ENCODE data around the gene ELFN1.

ELFN1 gene

GRCh38 chr7:1703871-1704810, 34.1 kb downstream of the ELFN1 start:
- 89% methylated on average over 9 of the region's 20 CpGs for WGBS (ENCODE audit: insufficient coverage)
- H3K27ac ChIP-seq (ENCODE audit: insufficient read depth in 1 of 2, low read depth in 1 of 2, low read length in 2 of 2, poor library complexity in 1 of 2, severe bottlenecking in 2 of 2), result no peak overlapping the region
- peaks cover 0 to 18% (median 0%) of the 10 kb centered on the region in 5 experiments for H3K9me3 ChIP-seq (ENCODE audit: control extremely low read depth in 1 of 5, control insufficient read depth in 4 of 5, insufficient read depth in 2 of 5, low read depth in 1 of 5, low read length in 4 of 5)
- peaks cover 0 to 21% (median 0%) of the 10 kb centered on the region in 5 experiments for H3K27me3 ChIP-seq (replicated peaks in 2 of 5; ENCODE audit: control insufficient read depth in 4 of 5, insufficient read depth in 5 of 5, low read length in 4 of 5)
- POLR2A ChIA-PET, result no interaction called here
- DNase-seq, result no peak
- CTCF ChIA-PET, result interaction anchor here (1.2 kb wide), 1 partner anchor 24 kb away, joined by 3 read pairs; no protein-coding TSS in a partner anchor
- no peaks in the 10 kb centered on the region for H3K36me3 ChIP-seq (ENCODE audit: control insufficient read depth in 4 of 4, insufficient read depth in 4 of 4, low read length in 3 of 4)
- H3K4me3 ChIP-seq (ENCODE audit: control insufficient read depth in 1 of 7, extremely low read depth in 1 of 7, insufficient read depth in 4 of 7, low read depth in 2 of 7, low read length in 6 of 7), result no peak overlapping the region
- peaks cover 0 to 8% (median 1%) of the 10 kb centered on the region in 4 experiments for H3K4me1 ChIP-seq (ENCODE audit: control extremely low read depth in 1 of 4, control insufficient read depth in 4 of 4, insufficient read depth in 4 of 4, low read length in 3 of 4)

- ChIA-PET CTCF (no interaction called here), POLR2A (no interaction called here)
- H3K4me3 ChIP-seq (ENCODE audit: control insufficient read depth in 1 of 7, extremely low read depth in 1 of 7, insufficient read depth in 4 of 7, low read depth in 2 of 7, low read length in 6 of 7), result no peak overlapping the region
- H3K27me3 ChIP-seq (replicated peaks in 2 of 5; ENCODE audit: control insufficient read depth in 4 of 5, insufficient read depth in 5 of 5, low read length in 4 of 5), result peaks cover 0 to 21% (median 0%) of the 10 kb centered on the region in 5 experiments
- no peak for DNase-seq
- WGBS (ENCODE audit: insufficient coverage), result 93% methylated on average over 19 of the region's 26 CpGs
- peaks cover 0 to 27% (median 6%) of the 10 kb centered on the region in 5 experiments for H3K9me3 ChIP-seq (ENCODE audit: control extremely low read depth in 1 of 5, control insufficient read depth in 4 of 5, insufficient read depth in 2 of 5, low read depth in 1 of 5, low read length in 4 of 5)
- H3K27ac ChIP-seq (ENCODE audit: insufficient read depth in 1 of 2, low read depth in 1 of 2, low read length in 2 of 2, poor library complexity in 1 of 2, severe bottlenecking in 2 of 2), result no peak overlapping the region
- H3K4me1 ChIP-seq (ENCODE audit: control extremely low read depth in 1 of 4, control insufficient read depth in 4 of 4, insufficient read depth in 4 of 4, low read length in 3 of 4), result peaks cover 0 to 8% (median 1%) of the 10 kb centered on the region in 4 experiments
- no peaks in the 10 kb centered on the region for H3K36me3 ChIP-seq (ENCODE audit: control insufficient read depth in 4 of 4, insufficient read depth in 4 of 4, low read length in 3 of 4)
Measured at GRCh38 chr7:1704811-1705738, 35.0 kb downstream of the ELFN1 start.

- peaks cover 0 to 8% (median 1%) of the 10 kb centered on the region in 4 experiments for H3K4me1 ChIP-seq (ENCODE audit: control extremely low read depth in 1 of 4, control insufficient read depth in 4 of 4, insufficient read depth in 4 of 4, low read length in 3 of 4)
- no peak overlapping the region for H3K27ac ChIP-seq (ENCODE audit: insufficient read depth in 1 of 2, low read depth in 1 of 2, low read length in 2 of 2, poor library complexity in 1 of 2, severe bottlenecking in 2 of 2)
- peaks cover 0 to 28% (median 8%) of the 10 kb centered on the region in 5 experiments for H3K9me3 ChIP-seq (ENCODE audit: control extremely low read depth in 1 of 5, control insufficient read depth in 4 of 5, insufficient read depth in 2 of 5, low read depth in 1 of 5, low read length in 4 of 5)
- no peaks in the 10 kb centered on the region for H3K36me3 ChIP-seq (ENCODE audit: control insufficient read depth in 4 of 4, insufficient read depth in 4 of 4, low read length in 3 of 4)
- H3K4me3 ChIP-seq (ENCODE audit: control insufficient read depth in 1 of 7, extremely low read depth in 1 of 7, insufficient read depth in 4 of 7, low read depth in 2 of 7, low read length in 6 of 7), result no peak overlapping the region
- DNase-seq, result no peak
- 99% methylated on average over 7 of the region's 13 CpGs for WGBS (ENCODE audit: insufficient coverage)
- ChIA-PET CTCF (no interaction called here), POLR2A (no interaction called here)
- H3K27me3 ChIP-seq (replicated peaks in 2 of 5; ENCODE audit: control insufficient read depth in 4 of 5, insufficient read depth in 5 of 5, low read length in 4 of 5), result peaks cover 0 to 21% (median 0%) of the 10 kb centered on the region in 5 experiments
Measured at GRCh38 chr7:1705856-1706255, 35.8 kb downstream of the ELFN1 start.

GRCh38 chr7:1706381-1706720, 36.3 kb downstream of the ELFN1 start:
- Histone ChIP-seq H3K27ac (ENCODE audit: insufficient read depth in 1 of 2, low read depth in 1 of 2, low read length in 2 of 2, poor library complexity in 1 of 2, severe bottlenecking in 2 of 2) (no peak overlapping the region), H3K36me3 (ENCODE audit: control insufficient read depth in 4 of 4, insufficient read depth in 4 of 4, low read length in 3 of 4) (no peaks in the 10 kb centered on the region), H3K4me1 (ENCODE audit: control extremely low read depth in 1 of 4, control insufficient read depth in 4 of 4, insufficient read depth in 4 of 4, low read length in 3 of 4) (peaks cover 0 to 8% (median 1%) of the 10 kb centered on the region in 4 experiments), H3K9me3 (ENCODE audit: control extremely low read depth in 1 of 5, control insufficient read depth in 4 of 5, insufficient read depth in 2 of 5, low read depth in 1 of 5, low read length in 4 of 5) (peaks cover 0 to 26% (median 8%) of the 10 kb centered on the region in 5 experiments), H3K27me3 (replicated peaks in 2 of 5; ENCODE audit: control insufficient read depth in 4 of 5, insufficient read depth in 5 of 5, low read length in 4 of 5) (peaks cover 0 to 18% (median 0%) of the 10 kb centered on the region in 5 experiments), H3K4me3 (ENCODE audit: control insufficient read depth in 1 of 7, extremely low read depth in 1 of 7, insufficient read depth in 4 of 7, low read depth in 2 of 7, low read length in 6 of 7) (no peak overlapping the region)
- no peak for DNase-seq
- CTCF ChIA-PET, result no interaction called here
- 100% methylated on average over 4 of the region's 5 CpGs for WGBS (ENCODE audit: insufficient coverage)
- POLR2A ChIA-PET, result no interaction called here

- H3K4me1 ChIP-seq (ENCODE audit: control extremely low read depth in 1 of 4, control insufficient read depth in 4 of 4, insufficient read depth in 4 of 4, low read length in 3 of 4), result peaks cover 0 to 8% (median 1%) of the 10 kb centered on the region in 4 experiments
- WGBS (ENCODE audit: insufficient coverage), result 90% methylated on average over 33 of the region's 33 CpGs
- no peaks in the 10 kb centered on the region for H3K36me3 ChIP-seq (ENCODE audit: control insufficient read depth in 4 of 4, insufficient read depth in 4 of 4, low read length in 3 of 4)
- H3K27me3 ChIP-seq (replicated peaks in 2 of 5; ENCODE audit: control insufficient read depth in 4 of 5, insufficient read depth in 5 of 5, low read length in 4 of 5), result peaks cover 0 to 21% (median 0%) of the 10 kb centered on the region in 5 experiments
- H3K27ac ChIP-seq (ENCODE audit: insufficient read depth in 1 of 2, low read depth in 1 of 2, low read length in 2 of 2, poor library complexity in 1 of 2, severe bottlenecking in 2 of 2), result no peak overlapping the region
- no peak for DNase-seq
- ChIA-PET POLR2A (no interaction called here), CTCF (no interaction called here)
- H3K4me3 ChIP-seq (ENCODE audit: control insufficient read depth in 1 of 7, extremely low read depth in 1 of 7, insufficient read depth in 4 of 7, low read depth in 2 of 7, low read length in 6 of 7), result no peak overlapping the region
- H3K9me3 ChIP-seq (ENCODE audit: control extremely low read depth in 1 of 5, control insufficient read depth in 4 of 5, insufficient read depth in 2 of 5, low read depth in 1 of 5, low read length in 4 of 5), result peaks cover 0 to 24% (median 8%) of the 10 kb centered on the region in 5 experiments
Measured at GRCh38 chr7:1706721-1707613, 36.9 kb downstream of the ELFN1 start.

GRCh38 chr7:1707756-1708595, 37.9 kb downstream of the ELFN1 start:
- Histone ChIP-seq H3K36me3 (ENCODE audit: control insufficient read depth in 4 of 4, insufficient read depth in 4 of 4, low read length in 3 of 4) (no peaks in the 10 kb centered on the region), H3K27ac (ENCODE audit: insufficient read depth in 1 of 2, low read depth in 1 of 2, low read length in 2 of 2, poor library complexity in 1 of 2, severe bottlenecking in 2 of 2) (no peak overlapping the region), H3K4me3 (ENCODE audit: control insufficient read depth in 1 of 7, extremely low read depth in 1 of 7, insufficient read depth in 4 of 7, low read depth in 2 of 7, low read length in 6 of 7) (no peak overlapping the region), H3K9me3 (ENCODE audit: control extremely low read depth in 1 of 5, control insufficient read depth in 4 of 5, insufficient read depth in 2 of 5, low read depth in 1 of 5, low read length in 4 of 5) (peaks cover 0 to 15% (median 8%) of the 10 kb centered on the region in 5 experiments), H3K4me1 (ENCODE audit: control extremely low read depth in 1 of 4, control insufficient read depth in 4 of 4, insufficient read depth in 4 of 4, low read length in 3 of 4) (peaks cover 0 to 8% (median 1%) of the 10 kb centered on the region in 4 experiments), H3K27me3 (replicated peaks in 2 of 5; ENCODE audit: control insufficient read depth in 4 of 5, insufficient read depth in 5 of 5, low read length in 4 of 5) (peaks cover 0 to 18% (median 0%) of the 10 kb centered on the region in 5 experiments)
- WGBS (ENCODE audit: insufficient coverage), result 56% methylated on average over 12 of the region's 17 CpGs
- POLR2A ChIA-PET, result no interaction called here
- DNase-seq, result no peak
- CTCF ChIA-PET, result interaction anchor here (0.9 kb wide), 1 partner anchor 20 kb away, joined by 3 read pairs; no protein-coding TSS in a partner anchor
